Transverse colon (tissue), 4 donors: Measurements from ENCODE around the gene CCDC185. TPM values are rescaled to one million over a fixed set of nuclear protein-coding genes. Genes with fewer than 3 reads are reported as not detected.

Experiments used
- DNase-seq: peaks from one replicate; pipeline ENCODE4 v3.0.0-alpha.2; 2019
- H3K27ac ChIP-seq, 4 donors: fragments of 200-600 bp; sonication (generic); 2 replicates each; pipeline ENCODE4 v1.5.1; 2016 to 2018; ENCODE audit warnings: inconsistent platforms in 4 of 4
- H3K27me3 ChIP-seq: fragments of 200-600 bp; sonication (generic); 2 replicates; pipeline ENCODE4 v1.5.1; 2017; ENCODE audit warnings: inconsistent platforms
- H3K36me3 ChIP-seq, 4 donors: fragments of 200-600 bp; sonication (generic); 2 replicates each; pipeline ENCODE4 v1.5.1; 2017 to 2019; ENCODE audit warnings: inconsistent platforms in 4 of 4
- H3K4me1 ChIP-seq, 4 donors: fragments of 200-600 bp; sonication (generic); 2 replicates each; pipeline ENCODE4 v1.5.1; 2017 to 2020; ENCODE audit warnings: inconsistent platforms in 4 of 4
- H3K4me3 ChIP-seq, 4 donors: fragments of 200-600 bp; sonication (generic); 1 replicate in 1 of 4; 2 replicates in 3 of 4; pipeline versions ENCODE4 v1.5.1 to v1.6.1; 2017 to 2019; ENCODE audit warnings: inconsistent platforms in 4 of 4
- H3K9me3 ChIP-seq, 2 donors: fragments of 200-600 bp; sonication (generic); 2 replicates each; pipeline ENCODE4 v1.5.1; 2017 to 2019; ENCODE audit warnings: inconsistent platforms in 2 of 2
- EP300 ChIP-seq: sonication (generic); formaldehyde crosslinking; IDR thresholded peaks from one replicate; pipeline ENCODE4 v1.6.1; 2017; ENCODE audit warnings: antibody characterized with exemption, low read depth
- POLR2A ChIP-seq: fragments of 450-650 bp; IDR thresholded peaks from one replicate; pipeline ENCODE4 v1.6.1; 2016; ENCODE audit warnings: antibody characterized with exemption, mild to moderate bottlenecking, moderate library complexity
- POLR2AphosphoS5 ChIP-seq, 3 donors: sonication (generic); formaldehyde crosslinking; IDR thresholded peaks; one replicate each; pipeline ENCODE4 v1.6.1; 2016; ENCODE audit warnings: antibody characterized with exemption in 3 of 3
- WGBS, 2 donors: methylation state at CpG; one replicate each; pipeline ENCODE4 v1.1.5; 2018; ENCODE audit warnings: low coverage in 1 of 2; 5-methylcytosine and 5-hydroxymethylcytosine counted together
- in situ Hi-C, 4 donors: fragments of 200-750 bp; cut with MboI; loops; one replicate each; pipeline versions ENCODE4 v1.15.0 to v1.15.1; 2017; ENCODE audit warnings: low sequenced_read_pairs in 3 of 4, low pct_ligation_motif_present in 1 of 4, low pct_unique_long_range_greater_than_20kb in 1 of 4
- intact Hi-C: fragments of 100-400 bp; cut with DNase I; formaldehyde crosslinking; loops from one replicate; pipeline ENCODE4 v1.15.1; 2023; ENCODE audit warnings: low total_unique reads
- total RNA-seq, 4 donors: library from RNA; depleted of rRNA; stranded (reverse); fragments of >200 nt; gene quantifications; one replicate each; pipeline ENCODE4 v1.1.0, GENCODE V29; 2016
- TF ChIP-seq, protein P1 (sequence below), 5 experiments: fragments of 200-600 bp in 3 of 5; fragments of 450-650 bp in 2 of 5; sonication (generic) in 3 of 5; IDR thresholded peaks; 1 replicate in 2 of 5; 2 replicates in 3 of 5; pipeline ENCODE4 v1.5.1; 2016 to 2017; ENCODE audit warnings: antibody characterized with exemption in 5 of 5, inconsistent platforms in 3 of 5, mild to moderate bottlenecking in 2 of 5, moderate library complexity in 1 of 5

CCDC185 gene
- total RNA-seq, 4 donors from 2014 or later, result not detected

DNA sequence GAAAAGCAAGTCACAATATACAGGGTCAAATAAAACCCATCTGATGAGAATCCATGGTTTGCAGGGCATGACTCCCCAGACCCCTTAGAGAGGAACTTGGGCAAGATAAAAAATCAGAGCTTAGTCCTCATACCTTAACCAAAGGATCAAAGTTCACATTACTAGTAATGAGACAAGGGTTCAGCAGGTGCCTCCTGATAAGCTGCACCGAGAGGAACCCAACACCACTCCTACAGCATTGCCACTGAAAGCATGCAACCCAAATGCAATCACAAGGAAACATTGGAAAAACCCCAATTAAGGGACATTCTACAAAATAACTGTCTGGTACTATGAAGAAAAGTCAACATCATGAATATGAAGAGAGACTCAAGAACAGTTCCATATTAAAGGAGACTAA is 29.7 kb downstream of the CCDC185 start:
- intact Hi-C loops (no loop called here), in situ Hi-C loops (no loop called here)
- no peak overlapping the region for H3K27ac ChIP-seq
- H3K27me3 ChIP-seq, result no peaks in the 10 kb centered on the region
- no peaks in the 10 kb centered on the region for H3K36me3 ChIP-seq
- TF ChIP-seq, protein P1, sequence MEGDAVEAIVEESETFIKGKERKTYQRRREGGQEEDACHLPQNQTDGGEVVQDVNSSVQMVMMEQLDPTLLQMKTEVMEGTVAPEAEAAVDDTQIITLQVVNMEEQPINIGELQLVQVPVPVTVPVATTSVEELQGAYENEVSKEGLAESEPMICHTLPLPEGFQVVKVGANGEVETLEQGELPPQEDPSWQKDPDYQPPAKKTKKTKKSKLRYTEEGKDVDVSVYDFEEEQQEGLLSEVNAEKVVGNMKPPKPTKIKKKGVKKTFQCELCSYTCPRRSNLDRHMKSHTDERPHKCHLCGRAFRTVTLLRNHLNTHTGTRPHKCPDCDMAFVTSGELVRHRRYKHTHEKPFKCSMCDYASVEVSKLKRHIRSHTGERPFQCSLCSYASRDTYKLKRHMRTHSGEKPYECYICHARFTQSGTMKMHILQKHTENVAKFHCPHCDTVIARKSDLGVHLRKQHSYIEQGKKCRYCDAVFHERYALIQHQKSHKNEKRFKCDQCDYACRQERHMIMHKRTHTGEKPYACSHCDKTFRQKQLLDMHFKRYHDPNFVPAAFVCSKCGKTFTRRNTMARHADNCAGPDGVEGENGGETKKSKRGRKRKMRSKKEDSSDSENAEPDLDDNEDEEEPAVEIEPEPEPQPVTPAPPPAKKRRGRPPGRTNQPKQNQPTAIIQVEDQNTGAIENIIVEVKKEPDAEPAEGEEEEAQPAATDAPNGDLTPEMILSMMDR (IDR thresholded peaks at IDR 0.05), result no peak
- TF ChIP-seq POLR2A (no peak), POLR2AphosphoS5 (IDR thresholded peaks at IDR 0.05) (no peak), EP300 (no peak)
- WGBS, 2 donors, result 44 to 60% methylated on average over 1 of the region's 1 CpG
- H3K4me1 ChIP-seq, result no peaks in the 10 kb centered on the region
- no peak for DNase-seq
- H3K9me3 ChIP-seq, result no peaks in the 10 kb centered on the region
- no peak overlapping the region for H3K4me3 ChIP-seq

DNA sequence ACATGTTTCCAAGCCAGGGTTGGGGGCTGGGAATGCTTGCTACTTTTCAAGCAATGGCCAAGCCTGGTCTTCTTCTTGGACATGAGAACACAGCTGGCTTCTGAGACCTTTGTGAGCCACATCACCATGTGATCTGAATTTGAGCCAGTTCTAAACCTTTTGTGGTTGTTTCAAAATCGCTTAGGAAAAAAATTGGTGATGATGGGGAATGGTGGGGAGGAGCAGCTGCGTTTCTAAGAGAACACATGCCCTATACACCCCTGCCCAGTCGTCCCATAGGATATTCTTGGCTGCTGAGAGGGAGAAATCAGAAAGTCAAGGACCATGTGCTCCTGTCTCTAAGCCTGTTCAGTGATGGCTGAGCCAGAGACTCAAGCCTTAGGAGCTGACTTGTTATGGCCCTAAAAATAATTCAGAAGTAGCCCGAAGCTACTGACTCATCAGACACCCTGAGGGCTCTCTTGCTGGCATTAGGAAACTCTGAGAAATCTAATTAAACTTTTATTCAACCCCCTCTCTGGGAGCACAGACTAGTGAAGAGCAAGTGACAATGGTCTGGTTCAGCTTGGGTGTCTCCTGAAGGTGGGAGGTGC is 30.5 kb downstream of the CCDC185 start:
- no peak overlapping the region for H3K27ac ChIP-seq
- in situ Hi-C loops (no loop called here), intact Hi-C loops (no loop called here)
- H3K36me3 ChIP-seq, result no peaks in the 10 kb centered on the region
- no peak for DNase-seq
- TF ChIP-seq POLR2AphosphoS5 (IDR thresholded peaks at IDR 0.05), result no peak
- no peak for TF ChIP-seq EP300
- TF ChIP-seq, protein P1 (IDR thresholded peaks at IDR 0.05), result no peak
- TF ChIP-seq POLR2A, result no peak
- WGBS, 2 donors, result 42 to 53% methylated on average over 2 to 4 of the region's 4 CpGs
- H3K9me3 ChIP-seq, result no peaks in the 10 kb centered on the region
- H3K27me3 ChIP-seq, result no peaks in the 10 kb centered on the region
- H3K4me1 ChIP-seq, result no peaks in the 10 kb centered on the region
- H3K4me3 ChIP-seq, result no peak overlapping the region

- TF ChIP-seq POLR2A, result no peak
- no peak for TF ChIP-seq EP300
- TF ChIP-seq, protein P1 (IDR thresholded peaks at IDR 0.05), result no peak
- no peak for TF ChIP-seq POLR2AphosphoS5 (IDR thresholded peaks at IDR 0.05)
- Histone ChIP-seq H3K36me3 (no peaks in the 10 kb centered on the region), H3K4me3 (no peak overlapping the region), H3K27ac (no peak overlapping the region), H3K4me1 (no peaks in the 10 kb centered on the region), H3K9me3 (no peaks in the 10 kb centered on the region), H3K27me3 (no peaks in the 10 kb centered on the region)
- no peak for DNase-seq
- intact Hi-C loops, result no loop called here
- 79 to 91% methylated on average over 5 of the region's 5 CpGs for WGBS, 2 donors
- in situ Hi-C loops, result no loop called here
Measured at GRCh38 chr1:223425550-223425949, 32.3 kb downstream of the CCDC185 start.

- TF ChIP-seq, protein P1 (IDR thresholded peaks at IDR 0.05), result no peak
- TF ChIP-seq EP300, result no peak
- no peak for TF ChIP-seq POLR2A
- TF ChIP-seq POLR2AphosphoS5 (IDR thresholded peaks at IDR 0.05), result no peak
- Histone ChIP-seq H3K4me1 (no peaks in the 10 kb centered on the region), H3K9me3 (no peaks in the 10 kb centered on the region), H3K27me3 (no peaks in the 10 kb centered on the region), H3K4me3 (no peak overlapping the region), H3K36me3 (no peaks in the 10 kb centered on the region), H3K27ac (no peak overlapping the region)
- no peak for DNase-seq
- 78 to 100% methylated on average over 1 of the region's 1 CpG for WGBS, 2 donors
- in situ Hi-C loops (no loop called here), intact Hi-C loops (no loop called here)
Measured at GRCh38 chr1:223426936-223427335, 33.7 kb downstream of the CCDC185 start.
